T-cell (primary cell): ENCODE data around the gene GDPGP1. TPM values are rescaled to one million over a fixed set of nuclear protein-coding genes. Genes with fewer than 3 reads are reported as not detected.

Source experiments
- ATAC-seq, 4 experiments: fragments of 200-7000 bp in 3 of 4; fragments of 150-1000 bp in 1 of 4; cut with Tn5 transposase; replicated peaks in 1 of 4; 1 replicate in 3 of 4; 2 replicates in 1 of 4; pipeline ENCODE4 v1.10.0; 2021; ENCODE audit warnings: moderate library complexity in 3 of 4, mild to moderate bottlenecking in 2 of 4, moderate number of reproducible peaks in 1 of 4
- CTCF ChIA-PET, 2 donors: fragments of 300-600 bp; sonication (Branson Sonifier 250); formaldehyde crosslinking; loops; one replicate each; lab custom pipeline; 2022; ENCODE audit warnings: antibody characterized with exemption in 2 of 2; lab: Charles Lee
- POLR2A ChIA-PET, 2 donors: fragments of 300-600 bp; sonication (Branson Sonifier 250); formaldehyde crosslinking; loops; one replicate each; lab custom pipeline; 2022; ENCODE audit warnings: antibody characterized with exemption in 2 of 2; lab: Charles Lee
- DNase-seq, 35 experiments: peaks; one replicate each; pipeline versions ENCODE4 v3.0.0 to v3.0.0-alpha.2; 2013 to 2023
- H3K27ac ChIP-seq: one replicate; pipeline ENCODE4 v1.5.1; 2013; ENCODE audit warnings: low read length
- H3K27me3 ChIP-seq, 2 experiments: replicated peaks in 1 of 2; 1 replicate in 1 of 2; 2 replicates in 1 of 2; pipeline versions ENCODE4 v1.6.1 to v1.7.0; 2013; ENCODE audit warnings: low read length in 1 of 2, mixed read lengths in 1 of 2; ENCODE audit not compliant: control insufficient read depth in 2 of 2, insufficient read depth in 2 of 2; ENCODE audit errors: extremely low read depth in 1 of 2
- H3K36me3 ChIP-seq, 2 donors: 1 replicate in 1 of 2; 2 replicates in 1 of 2; pipeline versions ENCODE4 v1.6.1 to v1.7.0; 2013; ENCODE audit warnings: low read length in 1 of 2; ENCODE audit not compliant: control insufficient read depth in 2 of 2, insufficient read depth in 1 of 2; ENCODE audit errors: extremely low read depth in 1 of 2
- H3K4me1 ChIP-seq, 2 experiments: 1 replicate in 1 of 2; 2 replicates in 1 of 2; pipeline versions ENCODE4 v1.6.1 to v1.7.0; 2013; ENCODE audit warnings: low read length in 2 of 2, mixed read lengths in 1 of 2; ENCODE audit not compliant: insufficient read depth in 2 of 2, control insufficient read depth in 1 of 2; ENCODE audit errors: extremely low read depth in 1 of 2
- H3K4me3 ChIP-seq, 2 donors: 1 replicate in 1 of 2; 2 replicates in 1 of 2; pipeline versions ENCODE4 v1.5.1 to v1.7.0; 2013; ENCODE audit warnings: mild to moderate bottlenecking in 2 of 2, low read length in 1 of 2, moderate library complexity in 1 of 2; ENCODE audit not compliant: control insufficient read depth in 1 of 2; ENCODE audit errors: extremely low read depth in 1 of 2
- H3K9me3 ChIP-seq: 2 replicates; pipeline ENCODE4 v1.7.0; 2013
- H3K27ac Mint-ChIP-seq, 2 donors: one replicate each; pipeline ENCODE4 v1.8.0; 2020 to 2021; ENCODE audit warnings: mild to moderate bottlenecking in 2 of 2, mixed read lengths in 2 of 2
- H3K27me3 Mint-ChIP-seq, 2 donors: one replicate each; pipeline ENCODE4 v1.8.0; 2021 to 2022; ENCODE audit warnings: mixed read lengths in 2 of 2
- H3K36me3 Mint-ChIP-seq: one replicate; pipeline ENCODE4 v1.8.0; 2021; ENCODE audit warnings: mixed read lengths
- H3K4me1 Mint-ChIP-seq, 3 donors: one replicate each; pipeline ENCODE4 v1.8.0; 2020 to 2022; ENCODE audit warnings: mixed read lengths in 3 of 3, mild to moderate bottlenecking in 1 of 3
- H3K4me3 Mint-ChIP-seq, 3 donors: one replicate each; pipeline ENCODE4 v1.8.0; 2020 to 2022; ENCODE audit warnings: mild to moderate bottlenecking in 3 of 3, mixed read lengths in 3 of 3, moderate library complexity in 3 of 3
- H3K9me3 Mint-ChIP-seq, 3 donors: one replicate each; pipeline ENCODE4 v1.8.0; 2020 to 2022; ENCODE audit warnings: mixed read lengths in 3 of 3
- WGBS: methylation state at CpG from one replicate; pipeline ENCODE4 v1.1.5; 2013; ENCODE audit warnings: missing lambda C conversion rate; ENCODE audit not compliant: insufficient coverage; 5-methylcytosine and 5-hydroxymethylcytosine counted together
- total RNA-seq, 35 experiments: library from RNA in 6 of 35; stranded (reverse) in 6 of 35; fragments of 120-200 nt in 1 of 35; gene quantifications; one replicate each; pipeline versions ENCODE4 v1.2.1 to v1.2.4 and lab custom pipeline; 2013 to 2026

The GDPGP1 gene
- total RNA-seq, 5 donors from 2014 or later (not counting 1 experiment from before 2014, with no cell fraction given), result 7.9 to 14.5 (median 12.1) TPM

DNA sequence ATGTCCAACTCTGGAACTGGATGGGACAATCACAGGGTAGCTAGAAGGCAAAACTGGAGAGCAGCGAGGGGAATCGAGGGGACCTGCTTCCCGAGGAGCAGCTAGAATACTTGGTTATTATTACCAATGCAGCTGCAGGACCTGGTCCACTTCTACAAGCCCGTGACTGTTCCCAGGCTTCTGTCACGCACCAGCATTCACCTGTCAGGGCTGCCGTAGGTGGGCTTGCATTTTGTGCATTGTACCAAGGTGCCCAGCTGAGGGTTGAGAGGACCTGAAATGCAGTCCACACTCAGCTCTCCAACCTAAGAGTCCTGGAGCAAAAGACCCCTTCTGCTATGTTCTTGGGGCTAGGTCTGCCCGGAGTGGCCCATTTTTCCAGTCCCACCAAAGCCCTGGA, 30.5 kb upstream of the GDPGP1 start:
- no peaks in the 10 kb centered on the region for H3K9me3 ChIP-seq
- Mint-ChIP-seq H3K36me3 (peaks cover 9% of the 10 kb centered on the region), H3K27me3 (no peaks in the 10 kb centered on the region), H3K4me3 (peak overlapping the region in 1 of 3 donors; percentile 96), H3K4me1 (peaks cover 21 to 27% (median 24%) of the 10 kb centered on the region in 3 donors), H3K9me3 (no peaks in the 10 kb centered on the region), H3K27ac (peak overlapping the region in 1 of 2 donors; percentile 11)
- DNase-seq (no peak), ATAC-seq (no peak)
- ChIA-PET POLR2A (no interaction called here), CTCF (interaction anchor here in 1 of 2 donors (0.6 to 0.7 kb wide), 2 partner anchors 18 to 1125 kb away, joined by 3 read pairs; no protein-coding TSS in a partner anchor)
- H3K27ac ChIP-seq, result no peak overlapping the region
- peaks cover 0 to 4% of the 10 kb centered on the region in 2 experiments for H3K27me3 ChIP-seq
- WGBS, result 94% methylated on average over 4 of the region's 7 CpGs
- H3K4me1 ChIP-seq, result peaks cover 13 to 26% of the 10 kb centered on the region in 2 experiments
- peaks cover 0 to 8% of the 10 kb centered on the region in 2 donors for H3K36me3 ChIP-seq
- H3K4me3 ChIP-seq, result no peak overlapping the region

DNA sequence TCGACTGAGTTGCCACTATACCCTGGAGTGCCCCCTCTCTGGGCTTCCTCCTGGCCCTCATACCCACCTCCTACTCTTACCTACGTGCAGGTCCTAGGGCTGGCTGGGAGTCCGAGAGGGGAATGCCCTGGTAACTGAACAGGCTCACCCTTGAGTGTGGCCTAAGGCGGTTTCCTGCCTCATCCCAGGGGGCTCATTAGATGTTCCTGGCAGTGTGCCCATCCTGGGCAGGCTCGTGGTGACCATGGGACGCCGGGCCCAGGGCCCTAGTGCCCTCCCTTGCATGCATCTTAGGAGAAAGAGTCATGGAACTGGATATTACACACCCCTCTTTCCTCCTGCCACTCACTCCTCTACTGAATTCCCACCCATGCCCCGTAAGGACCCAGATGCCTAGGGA, 30.1 kb upstream of the GDPGP1 start:
- CTCF ChIA-PET, result no interaction called here
- H3K27me3 Mint-ChIP-seq, result no peaks in the 10 kb centered on the region
- no peak overlapping the region for H3K4me3 Mint-ChIP-seq
- DNase-seq (no peak), ATAC-seq (no peak)
- H3K27ac ChIP-seq, result no peak overlapping the region
- no peak overlapping the region for H3K4me3 ChIP-seq
- H3K27ac Mint-ChIP-seq, result no peak overlapping the region
- H3K9me3 ChIP-seq, result no peaks in the 10 kb centered on the region
- H3K9me3 Mint-ChIP-seq, result no peaks in the 10 kb centered on the region
- POLR2A ChIA-PET, result interaction anchor here in 1 of 2 donors (0.7 kb wide), 1 partner anchor 622 kb away, joined by 4 read pairs; no protein-coding TSS in a partner anchor
- peaks cover 9% of the 10 kb centered on the region for H3K36me3 Mint-ChIP-seq
- H3K36me3 ChIP-seq, result peaks cover 0 to 8% of the 10 kb centered on the region in 2 donors
- H3K4me1 ChIP-seq, result peaks cover 13 to 26% of the 10 kb centered on the region in 2 experiments
- peaks cover 23 to 28% (median 27%) of the 10 kb centered on the region in 3 donors for H3K4me1 Mint-ChIP-seq
- peaks cover 0 to 4% of the 10 kb centered on the region in 2 experiments for H3K27me3 ChIP-seq
- 94% methylated on average over 5 of the region's 8 CpGs for WGBS

DNA sequence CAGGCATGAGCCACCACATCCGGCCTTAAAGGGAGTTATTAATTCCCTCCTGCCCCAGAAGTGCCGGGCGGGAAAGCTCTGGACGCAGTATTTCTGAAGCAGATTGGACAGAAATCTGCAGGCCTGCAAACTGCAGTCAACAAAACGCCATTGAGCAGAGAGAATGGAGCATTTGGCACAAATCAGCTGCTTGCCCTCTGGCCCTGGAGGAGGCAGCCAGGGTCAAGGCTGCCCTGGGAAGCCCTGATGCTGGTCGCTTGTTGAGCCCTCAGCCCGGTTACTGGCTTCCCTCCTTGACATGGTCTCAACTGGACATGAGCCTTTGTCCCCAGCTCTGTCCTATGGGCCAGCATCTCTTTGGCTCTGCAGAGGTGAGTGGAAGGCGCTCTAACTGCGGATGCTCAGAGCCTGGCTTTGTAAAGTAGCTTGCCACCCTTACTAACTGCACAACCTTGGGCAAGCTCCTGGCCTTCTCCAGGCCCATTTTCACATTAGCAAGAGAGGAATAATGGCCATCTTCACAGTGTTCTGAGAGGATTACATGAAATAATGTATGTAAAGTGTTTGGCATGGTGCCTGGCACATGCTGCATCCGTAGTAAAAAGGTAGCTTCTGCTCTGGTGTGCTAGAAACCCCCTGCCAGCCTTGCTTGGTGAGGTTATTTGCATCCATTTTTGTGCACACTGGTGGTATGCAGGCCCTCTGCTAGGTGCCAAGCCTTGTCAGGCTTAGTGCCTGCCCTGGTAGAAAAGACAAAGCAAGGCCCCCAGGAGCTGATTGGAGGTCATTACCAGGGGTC, 28.8 kb upstream of the GDPGP1 start:
- H3K9me3 ChIP-seq, result no peaks in the 10 kb centered on the region
- ChIA-PET POLR2A (interaction anchor here in 1 of 2 donors (0.6 to 1.7 kb wide), 2 partner anchors 10 to 12 kb away, joined by 4 to 5 read pairs; no protein-coding TSS in a partner anchor), CTCF (no interaction called here)
- peaks cover 0 to 4% of the 10 kb centered on the region in 2 experiments for H3K27me3 ChIP-seq
- H3K36me3 ChIP-seq, result peaks cover under 1 to 10% of the 10 kb centered on the region in 2 donors
- Mint-ChIP-seq H3K4me3 (no peak overlapping the region), H3K36me3 (peaks cover 18% of the 10 kb centered on the region), H3K9me3 (no peaks in the 10 kb centered on the region), H3K4me1 (peaks cover 29 to 36% (median 35%) of the 10 kb centered on the region in 3 donors), H3K27ac (no peak overlapping the region), H3K27me3 (no peaks in the 10 kb centered on the region)
- H3K27ac ChIP-seq, result no peak overlapping the region
- DNase-seq (no peak), ATAC-seq (no peak)
- 96% methylated on average over 9 of the region's 10 CpGs for WGBS
- no peak overlapping the region for H3K4me3 ChIP-seq
- peaks cover 13 to 34% of the 10 kb centered on the region in 2 experiments for H3K4me1 ChIP-seq

DNA sequence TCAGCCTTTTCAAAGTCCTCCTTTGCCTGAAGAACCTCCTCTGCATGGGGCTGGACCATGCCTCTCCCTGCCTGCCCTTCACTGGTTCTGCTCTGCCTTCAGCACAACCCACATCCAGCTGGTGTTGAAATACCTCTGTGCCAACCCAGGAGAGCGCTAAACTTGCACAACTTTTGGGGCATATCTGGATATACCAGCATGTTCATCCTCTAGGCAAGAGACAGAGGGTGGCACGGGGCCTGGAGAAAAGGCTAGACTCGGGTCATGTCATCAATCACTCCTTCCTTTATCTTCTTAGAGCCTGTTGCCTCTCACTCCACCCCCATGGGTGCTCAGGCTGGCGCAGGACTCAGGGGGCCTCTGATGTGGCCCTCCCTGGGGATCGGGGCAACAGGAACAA, 28.1 kb upstream of the GDPGP1 start:
- H3K9me3 ChIP-seq, result no peaks in the 10 kb centered on the region
- H3K27ac ChIP-seq, result no peak overlapping the region
- Mint-ChIP-seq H3K4me3 (no peak overlapping the region), H3K9me3 (no peaks in the 10 kb centered on the region), H3K27ac (no peak overlapping the region), H3K4me1 (peaks cover 28 to 37% (median 37%) of the 10 kb centered on the region in 3 donors), H3K36me3 (peaks cover 23% of the 10 kb centered on the region), H3K27me3 (no peaks in the 10 kb centered on the region)
- DNase-seq, result no peak
- H3K36me3 ChIP-seq, result peaks cover 6 to 11% of the 10 kb centered on the region in 2 donors
- H3K4me3 ChIP-seq, result no peak overlapping the region
- 100% methylated on average over 3 of the region's 5 CpGs for WGBS
- peaks cover 0 to 4% of the 10 kb centered on the region in 2 experiments for H3K27me3 ChIP-seq
- no peak for ATAC-seq
- H3K4me1 ChIP-seq, result peaks cover 13 to 29% of the 10 kb centered on the region in 2 experiments
- POLR2A ChIA-PET, result interaction anchor here in 1 of 2 donors (0.5 to 1.7 kb wide), 3 partner anchors 9 to 52 kb away, joined by 4 to 5 read pairs (median 4); no protein-coding TSS in a partner anchor
- CTCF ChIA-PET, result no interaction called here

DNA sequence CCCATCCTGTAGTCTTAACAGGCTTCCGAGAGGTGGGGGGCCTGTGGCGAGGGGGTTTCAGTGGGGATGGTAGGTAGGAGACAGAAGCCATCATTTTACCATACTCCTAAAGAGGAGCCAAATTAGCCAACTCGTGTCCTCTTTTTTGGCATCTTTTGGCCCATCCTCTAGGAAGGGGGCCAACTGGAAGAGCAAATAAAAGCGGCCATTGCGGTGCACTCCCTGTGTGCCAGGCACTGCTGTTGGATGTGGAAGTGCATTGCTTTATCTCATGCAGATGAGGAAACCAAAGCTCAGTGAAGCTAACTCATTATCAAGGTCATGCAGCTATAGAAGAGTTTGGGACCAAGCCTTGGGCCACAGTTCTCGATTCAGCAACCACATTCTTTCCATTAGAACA, 26.8 kb upstream of the GDPGP1 start:
- 83% methylated on average over 1 of the region's 6 CpGs for WGBS
- no peaks in the 10 kb centered on the region for H3K27me3 ChIP-seq

DNA sequence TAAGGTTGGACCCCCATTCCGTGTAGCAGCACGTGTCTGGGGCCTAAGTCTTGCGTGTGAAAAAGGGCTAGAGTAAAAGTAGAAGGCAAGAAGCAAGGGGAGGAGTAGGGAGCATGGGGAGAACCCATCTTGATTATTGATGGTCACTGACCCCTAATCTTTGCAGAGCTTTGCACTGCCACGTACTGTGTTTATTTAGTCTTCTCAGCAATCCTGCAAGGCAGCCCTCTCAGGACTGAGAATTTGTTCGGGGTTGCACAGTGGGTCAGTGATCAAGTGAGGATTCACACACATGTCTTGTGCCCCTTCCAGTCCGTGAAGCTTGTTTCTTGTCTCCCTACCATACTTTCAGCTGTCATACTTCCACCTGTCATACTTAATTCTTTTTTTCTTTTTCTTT, 25.7 kb upstream of the GDPGP1 start:
- Histone ChIP-seq H3K27me3 (no peaks in the 10 kb centered on the region), H3K9me3 (no peaks in the 10 kb centered on the region), H3K27ac (no peak overlapping the region), H3K4me3 (no peak overlapping the region), H3K4me1 (peaks cover 0 to 27% of the 10 kb centered on the region in 2 experiments), H3K36me3 (peaks cover 6 to 16% of the 10 kb centered on the region in 2 donors)
- DNase-seq, result no peak
- no peaks in the 10 kb centered on the region for H3K27me3 Mint-ChIP-seq
- H3K4me3 Mint-ChIP-seq, result no peak overlapping the region
- CTCF ChIA-PET, result interaction anchor here in 1 of 2 donors (0.8 kb wide), 1 partner anchor 42 kb away, joined by 3 read pairs; no protein-coding TSS in a partner anchor
- H3K9me3 Mint-ChIP-seq, result no peaks in the 10 kb centered on the region
- peaks cover 20 to 38% (median 34%) of the 10 kb centered on the region in 3 donors for H3K4me1 Mint-ChIP-seq
- H3K27ac Mint-ChIP-seq, result no peak overlapping the region
- 97% methylated on average over 5 of the region's 6 CpGs for WGBS
- peaks cover 23% of the 10 kb centered on the region for H3K36me3 Mint-ChIP-seq
- ATAC-seq, result no peak
- POLR2A ChIA-PET, result interaction anchor here in 1 of 2 donors (0.6 kb wide), 1 partner anchor 10 kb away, joined by 5 read pairs; no protein-coding TSS in a partner anchor

More for the DNA sequence above, 26.8 kb upstream of the GDPGP1 start:
- ChIA-PET CTCF (interaction anchor here in 1 of 2 donors (1.0 kb wide), 1 partner anchor 41 kb away, joined by 3 read pairs; no protein-coding TSS in a partner anchor), POLR2A (no interaction called here)
- DNase-seq (no peak), ATAC-seq (no peak)
- Histone ChIP-seq H3K4me1 (peaks cover 7 to 35% of the 10 kb centered on the region in 2 experiments), H3K4me3 (no peak overlapping the region), H3K9me3 (no peaks in the 10 kb centered on the region), H3K27ac (no peak overlapping the region), H3K36me3 (peaks cover 6 to 13% of the 10 kb centered on the region in 2 donors)
- no peak overlapping the region for H3K27ac Mint-ChIP-seq
- H3K36me3 Mint-ChIP-seq, result peaks cover 23% of the 10 kb centered on the region
- no peaks in the 10 kb centered on the region for H3K27me3 Mint-ChIP-seq
- no peak overlapping the region for H3K4me3 Mint-ChIP-seq
- no peaks in the 10 kb centered on the region for H3K9me3 Mint-ChIP-seq
- H3K4me1 Mint-ChIP-seq, result peaks cover 30 to 48% (median 42%) of the 10 kb centered on the region in 3 donors
